WI38 (cell line): ENCODE results near the gene ALDH1L1.

ENCODE experiments used
- H3K4me3 ChIP-seq: 2 replicates; pipeline ENCODE4 v1.5.1; 2011; ENCODE audit warnings: low read depth, mild to moderate bottlenecking, control low read depth, low read length
- CTCF ChIP-seq: IDR thresholded peaks from 2 replicates; pipeline ENCODE4 v1.5.1; 2012; ENCODE audit warnings: low read depth, mild to moderate bottlenecking, control low read depth, low read length

ALDH1L1 gene

GRCh38 chr3:126127904-126128303 lies 52.5 kb downstream of the ALDH1L1 start:
- no peak overlapping the region for H3K4me3 ChIP-seq
- TF ChIP-seq CTCF, result no peak

GRCh38 chr3:126127452-126127851 lies 52.9 kb downstream of the ALDH1L1 start:
- no peak for TF ChIP-seq CTCF
- H3K4me3 ChIP-seq, result no peak overlapping the region

GRCh38 chr3:126126811-126127431 lies 53.5 kb downstream of the ALDH1L1 start:
- TF ChIP-seq CTCF, result no peak
- no peak overlapping the region for H3K4me3 ChIP-seq

GRCh38 chr3:126126286-126126685 lies 54.1 kb downstream of the ALDH1L1 start:
- H3K4me3 ChIP-seq, result no peak overlapping the region
- TF ChIP-seq CTCF, result no peak

GRCh38 chr3:126125781-126126251 lies 54.6 kb downstream of the ALDH1L1 start:
- no peak for TF ChIP-seq CTCF
- no peak overlapping the region for H3K4me3 ChIP-seq

GRCh38 chr3:126125341-126125740 lies 55.0 kb downstream of the ALDH1L1 start:
- no peak overlapping the region for H3K4me3 ChIP-seq
- TF ChIP-seq CTCF, result no peak

GRCh38 chr3:126124896-126125295 lies 55.5 kb downstream of the ALDH1L1 start:
- TF ChIP-seq CTCF, result no peak
- no peak overlapping the region for H3K4me3 ChIP-seq
